Germinal center (tissue), 1 donor: ENCODE results near the gene CERKL.

ENCODE experiments used
- DNase-seq: peaks from one replicate; pipeline ENCODE4 v3.0.0; 2012; ENCODE audit warnings: mixed read lengths, low spot score

The CERKL gene

GRCh38 chr2:181576431-181576830, 80.5 kb downstream of the CERKL start:
- DNase-seq: no peak

GRCh38 chr2:181575650-181576025, 81.3 kb downstream of the CERKL start:
- DNase-seq: no peak

DNA sequence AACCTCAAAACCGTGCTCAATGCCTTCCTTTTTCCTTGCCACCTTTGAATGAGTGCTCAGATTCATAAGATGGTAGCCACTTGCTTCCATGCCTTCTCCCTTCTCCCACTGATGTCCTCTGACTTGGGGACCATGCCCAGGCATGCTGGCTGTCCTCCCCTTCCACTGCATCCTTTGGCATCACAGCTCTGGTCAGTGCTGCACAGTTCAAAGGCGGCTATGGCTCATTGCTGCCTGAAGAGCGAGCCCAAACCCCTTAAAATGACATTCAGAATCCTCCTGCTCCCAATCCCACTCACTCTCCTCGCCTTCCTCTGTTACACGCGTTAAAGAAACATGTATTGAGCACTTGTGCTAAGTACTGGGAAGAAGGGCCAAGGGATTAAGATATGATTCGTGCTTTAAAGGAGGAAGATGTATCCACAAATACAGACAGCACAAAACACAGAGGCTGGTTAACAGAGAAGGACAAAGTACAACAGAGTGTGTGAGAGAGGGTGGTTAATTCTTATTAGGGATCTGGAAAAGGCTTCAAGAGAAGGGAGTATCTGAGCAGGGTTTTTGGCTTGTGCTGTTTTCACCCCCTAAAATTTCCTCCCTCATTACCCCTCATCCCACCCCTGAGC, 81.8 kb downstream of the CERKL start:
- no peak for DNase-seq

DNA sequence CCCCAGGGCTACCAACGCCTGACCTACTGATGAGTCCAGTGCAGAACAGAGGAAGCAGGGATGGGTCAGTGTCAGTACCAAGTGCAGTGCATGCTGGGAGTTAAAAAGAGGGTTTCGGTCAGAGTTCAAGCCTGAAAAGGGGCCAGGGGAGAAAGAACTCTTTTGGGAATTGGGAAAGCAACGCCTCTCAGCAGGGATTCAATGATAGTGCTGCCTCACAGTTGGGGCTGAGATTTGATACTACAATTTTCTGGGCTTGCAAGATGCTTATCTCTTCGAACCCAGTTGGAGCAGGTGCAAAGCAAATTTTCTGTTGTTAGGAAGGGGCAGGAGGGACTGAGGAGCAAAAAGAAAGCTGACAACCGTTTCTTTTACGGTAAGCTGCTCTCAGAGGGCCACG, 82.6 kb downstream of the CERKL start:
- no peak for DNase-seq

DNA sequence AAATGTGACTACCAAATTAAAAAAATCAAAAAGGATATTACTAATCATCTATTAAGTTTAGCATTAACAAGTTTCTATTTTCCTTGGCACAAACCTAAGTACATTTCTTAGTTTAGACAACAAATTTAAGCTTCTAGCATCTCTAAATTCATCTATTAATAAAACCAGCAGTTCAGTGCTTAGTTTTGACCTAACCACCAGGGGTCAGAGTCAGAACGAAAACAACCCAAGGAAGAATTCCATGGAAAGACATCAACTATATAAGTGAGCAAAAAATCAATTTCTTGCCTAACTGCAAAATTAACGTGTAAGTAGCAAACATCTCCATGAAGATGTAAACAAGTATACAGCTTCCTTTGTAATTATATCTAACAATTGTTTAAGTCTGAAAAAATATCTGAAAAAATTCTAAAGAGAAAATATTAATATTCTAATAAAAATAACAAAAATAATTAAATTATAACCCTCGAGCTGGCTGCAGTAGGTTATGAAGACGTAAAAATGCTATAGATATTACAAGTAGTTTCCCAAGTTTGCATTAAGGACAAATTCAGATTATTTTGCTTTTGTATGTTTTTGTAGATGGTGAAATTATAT, 83.7 kb downstream of the CERKL start:
- DNase-seq: no peak

GRCh38 chr2:181570833-181571661, 85.9 kb downstream of the CERKL start:
- DNase-seq: no peak

- DNase-seq: no peak
These were observed 86.8 kb downstream of the CERKL start for GRCh38 chr2:181570059-181570458.

DNA sequence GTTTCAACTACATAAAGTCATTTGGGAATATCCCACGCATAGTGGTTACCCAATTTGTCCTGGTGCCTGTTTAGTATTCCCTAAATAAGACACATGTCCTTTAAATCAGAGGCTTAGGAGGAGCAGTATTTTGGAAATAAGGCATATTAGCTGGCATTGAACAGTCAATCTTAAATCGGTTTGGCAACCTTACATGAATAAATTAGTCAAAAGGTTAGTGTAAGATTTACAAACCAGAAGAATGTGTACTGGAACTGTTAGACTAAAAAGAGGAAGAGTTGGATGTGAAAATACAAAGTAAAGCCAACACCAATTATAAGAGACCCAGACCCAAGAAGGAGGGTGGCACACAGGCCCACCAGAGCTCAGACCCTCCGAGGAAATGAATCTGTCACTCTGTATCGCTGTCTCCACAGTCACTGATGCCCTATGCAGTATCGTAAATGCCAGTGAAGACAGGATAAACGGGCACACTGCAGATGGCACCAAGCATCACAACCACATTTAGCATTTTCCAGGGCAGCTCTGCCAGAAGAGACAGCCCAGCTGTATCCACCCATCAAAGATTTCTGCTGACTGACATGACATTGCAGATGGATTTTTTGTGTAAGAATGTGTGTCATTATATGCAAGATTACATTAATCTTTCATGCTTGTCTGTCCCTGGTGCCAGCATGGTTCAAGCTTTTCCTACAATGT, 90.4 kb downstream of the CERKL start:
- DNase-seq: no peak

DNA sequence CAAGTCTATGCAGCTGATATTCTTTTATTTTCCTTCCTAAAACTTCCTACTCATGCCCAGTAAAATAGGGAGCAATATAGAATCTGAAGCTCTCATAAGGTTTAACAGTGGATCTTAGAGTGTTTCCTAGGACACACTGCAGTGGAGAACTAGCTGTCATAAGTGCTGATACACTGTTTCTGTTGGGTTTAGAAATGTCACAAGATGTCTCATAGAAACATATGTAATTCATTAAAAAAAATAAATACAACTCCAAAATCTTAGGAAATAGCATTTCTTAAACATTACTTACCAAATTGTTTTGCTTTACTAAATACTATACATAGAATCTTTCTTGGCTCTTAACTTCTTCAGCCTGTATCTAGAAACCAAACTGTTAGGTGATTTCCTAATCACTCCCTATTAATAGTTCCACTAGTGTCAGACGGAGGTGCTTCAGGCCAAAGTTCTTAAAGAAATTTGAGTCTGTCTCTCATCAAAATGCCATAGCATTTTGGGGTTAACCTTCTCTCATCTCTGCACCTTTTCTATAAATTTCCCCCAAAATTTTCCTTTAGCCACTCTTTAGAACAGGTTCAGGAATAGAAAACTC, 93.7 kb downstream of the CERKL start:
- no peak for DNase-seq

DNA sequence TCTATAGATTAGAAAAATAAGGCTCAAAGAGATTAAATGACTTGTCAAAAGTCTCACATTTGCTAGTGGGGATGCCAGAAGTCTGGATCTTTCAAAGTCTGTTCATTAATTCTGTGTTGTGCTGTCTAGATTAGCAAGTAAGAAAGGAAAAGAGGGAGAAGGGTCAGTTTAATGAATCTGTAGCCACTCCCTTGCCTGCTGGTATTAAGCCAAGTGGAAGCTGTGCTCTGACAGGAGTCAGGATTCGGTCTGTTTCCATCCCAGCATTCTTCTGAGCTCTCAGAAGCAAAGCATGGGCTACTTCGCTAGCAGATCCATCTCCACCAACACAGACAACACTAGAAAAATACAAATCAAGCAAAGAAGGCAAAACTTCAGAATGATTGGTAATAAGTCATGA, 98.5 kb downstream of the CERKL start:
- DNase-seq: no peak

DNA sequence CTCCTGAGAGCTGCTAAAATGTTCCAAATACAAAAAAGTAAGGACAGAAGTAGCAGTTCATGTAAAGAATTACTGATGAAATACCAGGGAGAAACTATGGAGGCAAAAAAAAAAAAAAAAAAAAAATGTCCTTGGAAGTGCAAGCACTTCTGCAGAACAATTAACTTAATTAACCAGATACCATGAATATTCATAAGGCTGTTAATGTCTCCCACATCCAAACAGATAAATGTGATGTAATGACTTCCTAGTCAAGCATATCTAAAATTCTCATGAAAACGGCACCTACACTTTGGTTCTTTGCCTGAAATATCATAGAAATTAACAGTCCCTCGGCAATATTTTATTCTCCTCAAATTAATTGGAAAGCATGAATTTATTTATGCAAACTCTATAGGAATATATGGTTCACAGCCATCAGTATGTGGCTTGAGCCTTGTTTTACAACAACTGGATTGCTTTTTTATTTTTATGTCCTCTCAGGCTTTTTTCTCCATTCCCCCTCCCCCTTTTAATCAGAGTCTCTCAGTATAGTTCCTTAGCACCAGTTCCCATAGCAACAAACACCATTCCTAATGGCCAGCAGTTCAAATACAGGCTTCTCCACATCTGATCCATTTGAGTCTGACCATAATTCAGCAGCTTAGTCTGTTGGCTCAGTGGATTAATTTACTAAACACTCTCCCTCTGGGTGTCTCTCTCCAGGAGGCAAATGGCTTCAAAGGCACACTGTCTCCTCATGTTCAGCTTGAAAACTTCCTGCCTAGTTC, 102.7 kb downstream of the CERKL start:
- DNase-seq: no peak

GRCh38 chr2:181553244-181553643, 103.7 kb downstream of the CERKL start:
- DNase-seq: no peak

DNA sequence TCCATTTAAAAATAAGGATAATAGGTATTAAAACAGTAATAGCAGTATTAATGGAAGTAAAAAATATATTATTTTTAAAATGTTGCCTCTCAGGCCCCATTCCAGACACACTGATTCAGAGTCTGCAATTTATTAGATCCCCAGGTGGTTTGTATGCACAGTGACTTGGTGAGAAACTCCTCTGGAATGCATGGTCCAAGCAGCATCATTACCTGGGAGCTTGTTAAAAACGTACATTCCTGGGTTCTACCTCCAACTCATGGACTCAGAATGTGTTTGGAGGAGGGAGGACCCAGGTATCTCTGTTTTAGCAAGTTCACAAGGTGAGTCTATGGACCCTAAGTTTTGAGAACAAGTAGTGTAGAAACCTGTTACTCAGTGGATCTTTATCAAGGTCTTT, 104.1 kb downstream of the CERKL start:
- no peak for DNase-seq

DNA sequence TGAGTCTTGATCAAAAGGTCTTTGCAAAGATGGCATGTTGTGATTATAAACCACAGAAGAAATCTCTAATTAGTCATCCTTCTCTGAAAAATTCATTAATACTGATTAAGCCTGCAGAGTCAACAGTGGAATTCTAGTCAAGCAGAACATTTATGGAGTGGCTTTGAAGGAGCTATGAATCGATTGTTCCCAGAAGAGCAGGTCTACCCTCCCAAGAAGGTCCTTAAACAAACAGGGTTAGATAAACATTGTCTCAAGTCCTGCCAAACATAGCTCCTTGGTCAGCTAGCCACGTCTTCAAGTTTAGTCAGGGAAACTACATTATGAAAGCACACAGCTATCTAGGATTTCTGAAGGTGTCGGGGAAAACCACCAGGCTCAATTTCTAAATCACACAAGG, 110.8 kb downstream of the CERKL start:
- DNase-seq: no peak

DNA sequence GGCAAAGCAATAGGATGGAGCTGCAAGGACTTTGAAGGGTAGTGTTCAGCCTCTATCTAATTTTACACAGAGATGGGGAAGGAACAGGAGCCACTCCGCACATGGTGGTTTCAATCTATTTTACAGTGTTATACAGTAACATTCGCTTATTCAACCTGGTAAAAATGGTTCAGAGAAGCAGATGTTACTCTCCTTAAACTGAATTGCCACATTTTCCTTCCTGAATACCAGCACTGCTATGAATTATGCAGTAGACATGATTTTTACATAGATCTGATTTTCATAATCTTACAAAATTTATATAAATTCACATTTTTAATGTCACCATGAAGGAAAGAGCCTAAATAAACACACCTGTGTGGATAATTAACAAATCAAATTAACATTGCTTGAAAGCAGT, 114.7 kb downstream of the CERKL start:
- no peak for DNase-seq

- no peak for DNase-seq
These were observed 116.5 kb downstream of the CERKL start for GRCh38 chr2:181540421-181540820.

DNA sequence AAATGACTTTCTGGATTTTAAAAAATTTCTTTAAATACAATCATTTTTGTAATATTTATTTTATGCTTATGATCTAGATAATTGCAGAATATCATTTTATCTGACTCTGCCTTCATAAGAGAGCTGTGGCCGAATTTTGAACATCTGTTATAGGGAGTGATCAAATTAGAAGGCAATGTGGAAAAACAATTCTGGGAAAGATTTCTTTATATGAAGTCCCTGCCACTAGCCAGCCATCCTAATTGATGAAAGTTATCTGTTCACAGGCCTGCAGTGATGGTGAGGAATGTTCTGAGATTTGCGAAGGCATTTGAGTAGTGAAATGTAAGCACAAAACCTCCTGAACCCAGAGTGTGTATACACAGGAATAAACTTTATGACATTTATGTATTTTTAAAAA, 120.2 kb downstream of the CERKL start:
- no peak for DNase-seq

DNA sequence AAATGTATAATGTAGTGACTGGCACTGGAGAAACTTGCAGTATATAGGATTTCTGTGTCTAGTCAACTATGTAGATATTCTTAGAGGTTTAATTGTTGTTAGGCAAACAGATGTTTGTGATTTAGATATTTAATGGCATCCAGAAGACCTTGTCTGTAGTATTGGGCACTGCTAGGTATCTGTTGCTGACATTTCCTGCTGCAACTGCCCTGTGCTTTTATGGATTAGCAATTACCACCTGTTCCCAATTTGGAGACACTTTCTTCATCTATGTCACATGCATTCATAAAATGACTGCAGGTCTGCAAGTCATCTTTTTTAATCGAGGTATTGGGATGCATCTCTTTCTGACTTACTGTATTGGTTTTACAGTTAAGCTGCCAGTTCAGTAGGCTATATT, 128.5 kb downstream of the CERKL start:
- DNase-seq: no peak

GRCh38 chr2:181527058-181527457, 129.8 kb downstream of the CERKL start:
- DNase-seq: no peak

- no peak for DNase-seq
These were observed 130.9 kb downstream of the CERKL start for GRCh38 chr2:181526014-181526413.

GRCh38 chr2:181523756-181524155, 133.1 kb downstream of the CERKL start:
- DNase-seq: no peak

DNA sequence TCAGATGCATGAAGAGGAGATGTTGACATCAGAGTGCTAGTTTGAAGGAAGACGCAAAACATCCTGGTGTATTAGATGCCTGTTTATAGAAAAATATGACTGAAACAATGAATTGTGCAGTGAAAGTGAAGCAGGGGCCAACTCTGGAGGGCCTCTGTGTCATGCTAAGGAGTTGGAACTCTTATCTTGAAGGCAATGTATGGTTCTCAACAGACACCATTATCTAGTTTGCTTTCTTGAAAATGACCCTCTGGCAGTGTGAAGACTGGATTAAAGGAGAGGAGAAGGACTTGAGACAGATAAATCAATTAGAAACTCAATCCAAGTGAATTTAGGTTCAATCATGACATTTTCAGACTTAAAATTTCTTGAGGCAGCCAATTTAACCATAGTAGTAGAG, 136.7 kb downstream of the CERKL start:
- no peak for DNase-seq
